Dermis blood vessel endothelial cell (primary cell): Measurements from ENCODE around the gene BEST3. TPM values are rescaled to one million over a fixed set of nuclear protein-coding genes. Genes with fewer than 3 reads are reported as not detected.

Source experiments
- DNase-seq: peaks from one replicate; pipeline ENCODE4 v3.0.0; 2010
- total RNA-seq: library from RNA; depleted of rRNA; stranded (reverse); fragments of >200 nt; gene quantifications from 2 replicates; pipeline ENCODE4 v1.2.3, GENCODE V29; 2014

BEST3 gene
- total RNA-seq, 1 donor from 2014 or later: 0.17 TPM

GRCh38 chr12:69687390-69687789, 11.7 kb downstream of the BEST3 start:
- no peak for DNase-seq

- DNase-seq: no peak
Measured at GRCh38 chr12:69686731-69687130, 12.4 kb downstream of the BEST3 start.

GRCh38 chr12:69685810-69686209, 13.3 kb downstream of the BEST3 start:
- DNase-seq: peak; percentile 12

GRCh38 chr12:69684466-69684865, 14.6 kb downstream of the BEST3 start:
- no peak for DNase-seq

- DNase-seq: no peak
Measured at GRCh38 chr12:69682110-69682755, 16.9 kb downstream of the BEST3 start.

- DNase-seq: peak; percentile 10
Measured at GRCh38 chr12:69679119-69679518, 20.0 kb downstream of the BEST3 start.

GRCh38 chr12:69676257-69677012, 22.7 kb downstream of the BEST3 start:
- no peak for DNase-seq

- DNase-seq: no peak
Measured at GRCh38 chr12:69672195-69672594, 26.9 kb downstream of the BEST3 start.

- DNase-seq: no peak
Measured at GRCh38 chr12:69671597-69671996, 27.5 kb downstream of the BEST3 start.

GRCh38 chr12:69666798-69667197, 32.3 kb downstream of the BEST3 start:
- DNase-seq: no peak

GRCh38 chr12:69664930-69665377, 34.1 kb downstream of the BEST3 start:
- DNase-seq: peak; percentile 50

GRCh38 chr12:69663726-69664125, 35.4 kb downstream of the BEST3 start:
- no peak for DNase-seq

GRCh38 chr12:69662764-69663163, 36.3 kb downstream of the BEST3 start:
- no peak for DNase-seq

- no peak for DNase-seq
Measured at GRCh38 chr12:69661386-69661785, 37.7 kb downstream of the BEST3 start.

- no peak for DNase-seq
Measured at GRCh38 chr12:69660164-69660863, 38.8 kb downstream of the BEST3 start.

- no peak for DNase-seq
Measured at GRCh38 chr12:69658203-69658602, 40.9 kb downstream of the BEST3 start.

GRCh38 chr12:69657376-69658137, 41.5 kb downstream of the BEST3 start:
- no peak for DNase-seq

GRCh38 chr12:69655616-69656340, 43.3 kb downstream of the BEST3 start:
- peak; percentile 43 for DNase-seq

GRCh38 chr12:69653703-69654102, 45.4 kb downstream of the BEST3 start:
- DNase-seq: no peak

- no peak for DNase-seq
Measured at GRCh38 chr12:69651922-69652321, 47.2 kb downstream of the BEST3 start.

- DNase-seq: no peak
Measured at GRCh38 chr12:69649529-69649928, 49.6 kb downstream of the BEST3 start.

GRCh38 chr12:69648476-69648875, 50.6 kb downstream of the BEST3 start:
- DNase-seq: no peak
